ENCODE results near the gene ECT2.
"Not testable (repeated sequence)": the region's sequence is repeated elsewhere in the genome, so short reads cannot be mapped to it uniquely, and the experiment has no call there.

The ECT2 gene

DNA sequence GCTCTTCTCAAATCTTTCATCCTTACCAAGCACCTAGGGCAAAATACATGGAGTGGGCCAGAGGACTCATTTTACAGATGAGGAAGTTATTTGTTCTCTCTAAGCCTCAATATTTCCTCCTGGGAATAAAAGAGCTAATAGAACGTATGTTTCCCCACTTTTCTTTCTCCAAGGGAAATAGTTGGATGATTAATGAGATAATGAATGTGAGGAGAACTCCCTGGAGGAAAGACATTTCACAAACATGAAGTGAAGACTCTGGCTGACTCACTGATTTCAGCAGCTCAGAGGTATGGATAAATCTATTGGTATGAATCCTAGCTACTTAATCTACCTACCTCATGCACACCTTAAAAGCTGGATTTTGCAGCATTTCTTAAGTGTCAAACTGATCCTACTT is 98.4 kb downstream of the ECT2 start:
- Histone ChIP-seq H3K9me3 (ENCODE audit: low read depth, low read length) (no peaks in the 10 kb centered on the region), H3K27ac (no peak overlapping the region), H3K9ac (ENCODE audit: insufficient read length) (no peak overlapping the region), H3K36me3 (ENCODE audit: insufficient read depth, low read length) (no peaks in the 10 kb centered on the region), H3K4me3 (no peak overlapping the region)
- peak; percentile 95 for DNase-seq (ENCODE audit: low read depth, low spot score)
- TF ChIP-seq EZH2 (IDR thresholded peaks at IDR 0.05) (no peak), FOXP2 (optimal IDR thresholded peaks at IDR 0.05; ENCODE audit: control extremely low read depth, extremely low read length, insufficient read depth) (no peak), POLR2AphosphoS5 (IDR thresholded peaks at IDR 0.05; ENCODE audit: borderline replicate concordance, low read depth, low read length) (peak; percentile 71; the same call in 1 of the 2 replicates)

DNA sequence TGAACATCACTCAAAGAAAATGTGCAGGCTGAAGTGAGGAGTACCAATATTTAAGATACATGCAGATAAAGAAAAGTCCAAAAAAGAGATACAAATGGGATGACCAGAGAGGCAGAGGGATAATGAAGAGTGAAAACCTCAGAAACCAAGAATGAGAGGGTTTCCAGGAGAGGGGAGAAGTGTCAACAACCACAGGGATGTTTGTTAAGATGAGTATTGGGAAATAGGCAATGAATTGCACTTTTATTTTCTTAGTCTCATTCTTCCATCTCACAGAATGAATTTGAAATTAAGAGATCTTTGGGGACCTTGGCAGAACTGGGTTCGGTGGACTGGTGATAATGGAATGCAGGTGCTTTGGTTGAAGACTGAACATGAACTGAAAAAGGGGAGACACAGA is 102.5 kb downstream of the ECT2 start:
- H3K36me3 ChIP-seq (ENCODE audit: insufficient read depth, low read length), result no peaks in the 10 kb centered on the region
- no peak overlapping the region for H3K4me3 ChIP-seq
- H3K9me3 ChIP-seq (ENCODE audit: low read depth, low read length), result no peaks in the 10 kb centered on the region
- no peak overlapping the region for H3K27ac ChIP-seq
- H3K9ac ChIP-seq (ENCODE audit: insufficient read length), result no peak overlapping the region
- TF ChIP-seq POLR2AphosphoS5 (IDR thresholded peaks at IDR 0.05; ENCODE audit: borderline replicate concordance, low read depth, low read length) (no peak), FOXP2 (optimal IDR thresholded peaks at IDR 0.05; ENCODE audit: control extremely low read depth, extremely low read length, insufficient read depth) (no peak), EZH2 (IDR thresholded peaks at IDR 0.05) (no peak)
- no peak for DNase-seq (ENCODE audit: low read depth, low spot score)

- no peak for DNase-seq (ENCODE audit: low read depth, low spot score)
- Histone ChIP-seq H3K27ac (no peak overlapping the region), H3K9me3 (ENCODE audit: low read depth, low read length) (no peaks in the 10 kb centered on the region), H3K36me3 (ENCODE audit: insufficient read depth, low read length) (no peaks in the 10 kb centered on the region), H3K4me3 (no peak overlapping the region), H3K9ac (ENCODE audit: insufficient read length) (no peak overlapping the region)
- TF ChIP-seq FOXP2 (optimal IDR thresholded peaks at IDR 0.05; ENCODE audit: control extremely low read depth, extremely low read length, insufficient read depth) (no peak), POLR2AphosphoS5 (IDR thresholded peaks at IDR 0.05; ENCODE audit: borderline replicate concordance, low read depth, low read length) (no peak), EZH2 (IDR thresholded peaks at IDR 0.05) (no peak)
Observed at GRCh38 chr3:172853921-172854666, 103.6 kb downstream of the ECT2 start.

DNA sequence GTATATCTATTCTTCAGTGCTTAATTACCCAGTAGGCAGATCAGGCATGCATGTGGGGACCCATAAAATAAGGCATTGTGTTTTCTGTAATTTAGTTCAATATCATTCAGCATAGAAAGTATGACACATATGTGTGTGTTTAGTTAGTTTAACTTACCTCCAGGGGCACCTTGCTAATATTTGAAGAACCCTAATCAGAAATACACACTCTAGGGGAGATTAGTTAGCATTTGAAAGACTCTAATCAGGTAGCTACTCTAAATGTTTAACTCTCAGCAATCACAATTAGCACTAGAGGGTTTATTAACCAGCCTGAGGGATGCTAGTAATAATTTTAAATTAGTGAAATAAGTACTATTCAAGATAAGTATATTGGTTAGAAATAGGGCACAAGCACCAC is 104.5 kb downstream of the ECT2 start:
- no peaks in the 10 kb centered on the region for H3K9me3 ChIP-seq (ENCODE audit: low read depth, low read length)

DNA sequence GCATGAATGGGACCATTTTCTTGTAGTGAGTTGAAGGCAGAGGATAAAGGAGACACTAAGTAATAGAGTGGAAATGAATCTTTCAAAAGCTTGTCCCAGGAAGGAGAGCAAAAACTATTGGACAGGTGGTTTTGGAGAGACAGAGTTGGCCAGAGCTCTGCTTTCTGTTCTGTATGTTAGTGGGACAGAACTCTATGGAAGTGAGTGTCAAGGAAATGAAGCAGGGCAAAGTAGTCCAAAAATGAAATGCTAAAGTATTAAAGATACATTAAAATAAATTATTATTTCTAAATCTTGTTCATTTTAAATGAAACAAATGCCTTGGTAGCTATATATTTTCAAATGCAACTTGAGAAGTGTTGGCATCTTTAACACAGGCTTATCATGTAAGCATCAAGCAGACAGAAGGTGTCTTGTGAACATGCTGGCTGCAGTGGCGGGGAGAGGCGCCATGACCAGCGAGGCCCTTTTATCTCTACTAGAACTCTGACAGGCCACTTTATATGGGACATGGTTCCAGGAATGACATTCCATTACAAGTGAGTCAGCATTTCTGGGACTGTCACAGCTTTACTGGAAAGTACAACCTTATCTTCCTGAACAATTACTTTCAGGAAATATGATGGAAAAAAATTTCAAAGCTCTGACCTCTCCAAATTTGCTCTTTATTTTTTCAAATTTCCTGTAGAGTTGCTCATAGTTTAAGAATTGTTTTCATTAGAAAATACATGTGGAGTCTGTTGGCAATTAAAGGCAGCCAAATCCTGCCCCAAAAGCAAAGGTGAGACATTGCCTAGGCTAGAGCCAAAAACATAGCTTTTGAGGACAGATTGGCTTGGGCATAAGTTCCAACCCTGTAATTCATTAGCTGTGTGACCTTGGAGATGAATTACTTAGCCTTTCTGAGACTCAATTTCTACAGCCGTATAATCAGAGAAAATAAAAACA is 106.5 kb downstream of the ECT2 start:
- Histone ChIP-seq H3K4me3 (no peak overlapping the region), H3K36me3 (ENCODE audit: insufficient read depth, low read length) (no peaks in the 10 kb centered on the region), H3K27ac (no peak overlapping the region), H3K9ac (ENCODE audit: insufficient read length) (no peak overlapping the region), H3K9me3 (ENCODE audit: low read depth, low read length) (no peaks in the 10 kb centered on the region)
- TF ChIP-seq FOXP2 (optimal IDR thresholded peaks at IDR 0.05; ENCODE audit: control extremely low read depth, extremely low read length, insufficient read depth) (no peak), POLR2AphosphoS5 (IDR thresholded peaks at IDR 0.05; ENCODE audit: borderline replicate concordance, low read depth, low read length) (no peak), EZH2 (IDR thresholded peaks at IDR 0.05) (no peak)
- no peak for DNase-seq (ENCODE audit: low read depth, low spot score)

More for the DNA sequence above, 104.5 kb downstream of the ECT2 start:
- no peak overlapping the region for H3K9ac ChIP-seq (ENCODE audit: insufficient read length)
- DNase-seq (ENCODE audit: low read depth, low spot score), result no peak
- no peak overlapping the region for H3K4me3 ChIP-seq
- TF ChIP-seq EZH2 (IDR thresholded peaks at IDR 0.05), result no peak
- no peak for TF ChIP-seq FOXP2 (optimal IDR thresholded peaks at IDR 0.05; ENCODE audit: control extremely low read depth, extremely low read length, insufficient read depth)
- TF ChIP-seq POLR2AphosphoS5 (IDR thresholded peaks at IDR 0.05; ENCODE audit: borderline replicate concordance, low read depth, low read length), result no peak
- no peak overlapping the region for H3K27ac ChIP-seq
- H3K36me3 ChIP-seq (ENCODE audit: insufficient read depth, low read length), result no peaks in the 10 kb centered on the region

DNA sequence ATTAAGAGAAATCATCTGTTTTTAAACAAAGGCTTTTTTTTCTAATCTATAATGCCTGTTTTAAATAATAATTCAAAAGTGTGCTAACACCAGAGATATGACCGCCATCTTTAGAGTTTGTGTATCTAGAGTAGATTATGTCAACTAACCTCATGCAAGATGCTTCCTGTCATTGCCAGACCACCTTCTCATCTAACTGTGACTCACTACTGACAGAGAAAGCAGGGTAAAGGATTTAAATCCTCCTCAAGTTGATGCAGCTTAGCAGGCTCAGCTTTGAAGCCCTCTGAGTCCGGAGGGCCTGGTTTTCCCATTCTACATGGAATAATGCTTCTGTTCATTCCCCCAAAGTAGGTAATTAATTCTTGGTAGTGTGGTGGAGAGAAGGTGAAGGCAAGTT is 108.5 kb downstream of the ECT2 start:
- DNase-seq (ENCODE audit: low read depth, low spot score), result no peak
- Histone ChIP-seq H3K27ac (no peak overlapping the region), H3K9me3 (ENCODE audit: low read depth, low read length) (no peaks in the 10 kb centered on the region), H3K4me3 (no peak overlapping the region), H3K36me3 (ENCODE audit: insufficient read depth, low read length) (no peaks in the 10 kb centered on the region), H3K9ac (ENCODE audit: insufficient read length) (no peak overlapping the region)
- no peak for TF ChIP-seq EZH2 (IDR thresholded peaks at IDR 0.05)
- no peak for TF ChIP-seq POLR2AphosphoS5 (IDR thresholded peaks at IDR 0.05; ENCODE audit: borderline replicate concordance, low read depth, low read length)
- no peak for TF ChIP-seq FOXP2 (optimal IDR thresholded peaks at IDR 0.05; ENCODE audit: control extremely low read depth, extremely low read length, insufficient read depth)

DNA sequence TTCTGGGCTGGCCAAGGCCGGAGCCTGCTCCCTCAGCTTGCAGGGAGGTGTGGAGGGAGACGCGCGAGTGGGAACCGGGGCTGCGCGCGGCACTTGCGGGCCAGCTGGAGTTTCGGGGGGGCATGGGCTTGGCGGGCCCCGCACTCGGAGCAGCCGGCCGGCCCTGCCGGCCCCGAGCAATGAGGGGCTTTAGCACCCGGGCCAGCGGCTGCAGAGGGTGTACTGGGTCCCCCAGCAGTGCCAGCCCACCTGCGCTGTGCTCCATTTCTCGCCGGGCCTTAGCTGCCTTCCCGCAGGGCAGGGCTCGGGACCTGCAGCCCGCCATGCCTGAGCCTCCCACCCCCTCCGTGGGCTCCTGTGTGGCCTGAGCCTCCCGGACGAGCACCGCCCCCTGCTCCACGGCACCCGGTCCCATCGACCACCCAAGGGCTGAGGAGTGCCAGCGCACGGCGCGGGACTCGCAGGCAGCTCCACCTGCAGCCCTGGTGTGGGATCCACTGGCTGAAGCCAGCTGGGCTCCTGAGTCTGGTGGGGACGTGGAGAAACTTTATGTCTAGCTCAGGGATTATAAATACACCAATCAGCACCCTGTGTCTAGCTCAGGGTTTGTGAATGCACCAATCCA is 116.3 kb downstream of the ECT2 start:
- H3K9ac ChIP-seq (ENCODE audit: insufficient read length); H3K9me3 ChIP-seq (ENCODE audit: low read depth, low read length); H3K4me3 ChIP-seq; H3K36me3 ChIP-seq (ENCODE audit: insufficient read depth, low read length); H3K27ac ChIP-seq; DNase-seq (ENCODE audit: low read depth, low spot score): not testable (repeated sequence)

- Histone ChIP-seq H3K4me3 (no peak overlapping the region), H3K36me3 (ENCODE audit: insufficient read depth, low read length) (no peaks in the 10 kb centered on the region), H3K9me3 (ENCODE audit: low read depth, low read length) (no peaks in the 10 kb centered on the region), H3K27ac (no peak overlapping the region), H3K9ac (ENCODE audit: insufficient read length) (no peak overlapping the region)
- DNase-seq (ENCODE audit: low read depth, low spot score), result no peak
- TF ChIP-seq POLR2AphosphoS5 (IDR thresholded peaks at IDR 0.05; ENCODE audit: borderline replicate concordance, low read depth, low read length) (no peak), FOXP2 (optimal IDR thresholded peaks at IDR 0.05; ENCODE audit: control extremely low read depth, extremely low read length, insufficient read depth) (no peak)
Observed at GRCh38 chr3:172868582-172869200, 118.2 kb downstream of the ECT2 start.
